HG03565 (cell line): ENCODE measurements around the gene SEZ6L.

ENCODE experiments used
- ATAC-seq: cut with Tn5 transposase; IDR thresholded peaks from one replicate; pipeline ENCODE4 v1.9.1; 2021; ENCODE audit warnings: mild to moderate bottlenecking, moderate library complexity; ENCODE audit not compliant: unreplicated experiment

Gene SEZ6L

DNA sequence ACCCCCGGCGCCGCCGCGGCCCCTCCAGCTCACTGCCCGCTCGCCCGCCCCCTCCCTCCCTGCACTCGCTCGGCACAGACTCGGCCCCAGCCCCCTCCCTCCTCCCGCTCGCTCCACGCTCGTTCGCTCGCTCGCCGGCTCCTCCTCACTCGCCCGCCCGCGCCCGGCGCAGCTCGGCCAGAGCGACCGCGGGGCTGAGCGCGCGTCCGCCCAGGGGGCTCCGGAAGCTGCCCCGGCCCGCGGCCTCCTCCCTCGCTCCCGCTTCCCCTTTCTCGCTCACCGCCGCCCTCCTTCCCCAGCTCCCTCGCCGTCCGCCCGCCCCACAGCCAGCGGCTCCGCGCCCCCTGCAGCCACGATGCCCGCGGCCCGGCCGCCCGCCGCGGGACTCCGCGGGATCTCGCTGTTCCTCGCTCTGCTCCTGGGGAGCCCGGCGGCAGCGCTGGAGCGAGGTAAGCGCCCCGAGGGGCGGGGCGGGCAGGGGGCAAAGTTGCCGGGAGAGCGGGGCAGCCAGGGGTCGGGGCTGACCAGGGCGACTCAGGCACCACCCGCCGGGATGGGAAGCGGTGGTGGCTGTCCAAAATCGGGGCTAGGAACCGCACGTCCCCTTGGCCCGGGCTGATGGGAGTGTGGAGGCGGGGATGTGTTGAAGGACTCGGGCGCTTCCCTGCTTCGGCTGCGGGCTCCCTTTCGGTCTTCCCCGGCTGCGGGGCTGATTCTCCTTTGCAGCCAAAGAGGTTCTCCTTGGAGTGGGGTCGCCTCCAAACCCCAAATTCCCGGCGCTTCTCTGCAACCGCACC, at the start of gene SEZ6L:
SEZ6L (plus strand) TSS at position 148 of the 797 bp plus-strand sequence; CDS start at position 356, 208 bp downstream.
- no peak for ATAC-seq

DNA sequence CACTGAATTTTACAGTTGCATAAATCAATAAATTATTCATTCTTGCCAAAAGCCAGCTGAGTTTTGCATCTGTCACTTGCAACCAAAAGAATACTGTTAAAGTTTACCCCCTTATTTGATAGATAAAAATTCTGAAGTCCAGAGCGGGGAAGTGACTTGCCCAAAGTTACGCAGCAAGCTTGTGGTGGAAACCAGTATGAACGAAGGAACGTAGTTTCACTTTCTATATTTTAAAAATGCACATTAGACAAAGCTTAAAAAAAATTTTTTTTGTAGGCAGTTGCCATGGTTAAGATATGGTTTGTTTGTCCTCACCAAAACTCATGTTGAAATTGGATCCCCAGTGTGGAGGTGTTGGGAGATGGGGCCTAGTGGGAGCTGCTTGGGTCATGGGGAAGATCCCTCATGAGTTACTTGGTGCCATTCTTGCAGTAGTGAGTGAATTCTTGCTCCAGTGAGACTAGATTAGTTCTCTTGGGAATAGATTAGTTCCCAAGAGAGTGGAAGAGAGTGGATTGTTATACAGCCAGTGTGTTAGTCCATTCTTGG, 46.3 kb upstream of the SEZ6L start:
- ATAC-seq: no peak

DNA sequence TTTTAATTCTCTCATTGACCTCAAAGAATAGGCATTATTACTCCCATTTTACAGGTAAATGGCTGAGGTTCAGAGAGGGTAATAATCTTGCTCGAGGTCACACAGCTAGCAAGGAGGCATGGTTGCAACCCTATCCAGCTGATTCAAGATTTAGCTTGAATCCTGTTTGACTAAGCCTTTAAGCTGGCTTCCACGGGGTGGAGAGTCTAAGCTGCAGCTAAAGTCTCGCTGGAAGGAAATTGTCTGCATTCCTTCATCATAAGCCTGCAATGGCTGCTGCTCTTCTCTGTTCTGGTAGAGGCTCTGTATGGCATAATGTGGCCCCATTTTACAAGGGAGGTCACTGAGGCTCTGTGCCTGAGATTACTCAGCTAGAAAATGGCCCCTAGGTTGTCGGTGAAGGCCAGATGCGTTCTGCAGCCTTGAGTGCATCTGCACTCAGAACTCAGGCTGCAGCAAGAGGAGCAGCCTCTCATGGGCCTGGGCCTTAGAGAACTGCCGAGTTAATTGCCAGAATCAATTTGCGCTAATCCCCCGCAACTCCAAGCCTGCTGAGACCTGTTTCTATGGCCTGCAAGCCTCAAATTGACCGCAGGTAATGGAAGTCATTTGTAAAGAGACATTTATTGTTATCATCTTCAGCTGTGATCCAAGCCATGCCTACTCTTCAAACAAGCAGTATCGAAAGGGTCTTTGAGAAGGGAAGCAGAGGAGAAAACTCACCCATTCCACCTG, 44.1 kb upstream of the SEZ6L start:
- ATAC-seq: no peak

DNA sequence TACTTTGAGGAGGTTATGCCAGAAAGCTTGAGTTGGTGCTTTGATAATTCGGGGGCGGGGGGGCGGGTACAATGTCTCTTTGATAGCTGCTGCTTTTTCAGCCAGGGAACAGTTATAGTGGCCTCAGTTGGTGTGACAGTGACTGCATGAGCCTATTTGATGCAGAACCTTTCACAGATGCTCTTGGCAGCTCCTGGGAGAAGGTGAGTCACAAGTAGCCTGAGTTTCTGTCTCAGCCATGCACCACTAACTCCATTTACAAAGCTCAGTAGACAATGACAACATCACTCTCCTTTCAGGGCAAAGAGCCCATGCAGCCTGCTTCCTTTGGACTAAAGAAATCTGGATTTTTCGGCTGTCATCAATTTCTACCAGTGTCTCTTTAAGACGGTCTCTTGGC, 42.1 kb upstream of the SEZ6L start:
- ATAC-seq: no peak

DNA sequence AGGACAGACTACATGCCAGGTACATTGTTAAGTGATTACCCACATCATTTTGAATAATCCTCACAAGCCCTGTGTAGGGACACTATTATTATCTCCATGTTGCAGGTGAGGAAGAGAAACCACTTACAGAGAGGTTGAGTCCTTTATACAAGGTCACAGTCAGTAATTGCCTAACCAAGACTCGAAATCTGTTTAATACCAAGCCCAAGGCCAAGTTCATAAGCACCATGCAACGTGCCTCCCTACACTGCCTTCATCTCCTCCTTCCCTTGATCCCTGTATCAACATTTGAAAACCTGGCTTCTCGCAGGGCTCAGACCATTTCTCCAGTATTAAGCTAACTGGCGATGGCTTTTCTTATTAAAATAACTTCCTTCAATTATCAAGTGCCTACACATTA, 41.7 kb upstream of the SEZ6L start:
- ATAC-seq: no peak

DNA sequence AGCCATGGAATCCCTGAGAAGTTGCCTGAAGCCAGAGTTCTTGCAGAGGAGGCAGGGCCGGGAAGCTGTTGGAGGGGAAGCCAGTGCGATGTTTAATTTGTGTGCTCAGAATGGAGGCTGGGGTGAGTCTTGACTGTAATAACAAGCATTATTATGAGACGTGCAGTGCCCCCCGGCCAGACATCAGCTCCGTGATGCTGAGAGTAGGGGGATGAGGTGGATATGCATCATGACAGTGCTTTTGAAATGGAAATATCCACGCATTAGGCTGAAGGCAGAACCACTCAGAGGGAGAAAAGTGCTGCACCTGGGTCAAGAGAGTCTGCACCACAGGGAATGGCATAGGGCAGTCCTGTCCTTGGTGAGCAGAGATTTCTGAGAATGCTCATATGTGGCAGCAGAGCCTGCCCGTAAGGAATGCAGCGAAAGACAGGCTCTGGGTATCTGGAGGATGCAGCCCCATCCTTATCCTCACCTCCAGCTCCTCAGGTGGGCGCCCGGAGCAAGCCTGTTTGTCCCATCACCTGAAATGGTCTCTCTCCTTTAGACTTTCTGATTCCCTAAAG, 37.6 kb upstream of the SEZ6L start:
- ATAC-seq: no peak

DNA sequence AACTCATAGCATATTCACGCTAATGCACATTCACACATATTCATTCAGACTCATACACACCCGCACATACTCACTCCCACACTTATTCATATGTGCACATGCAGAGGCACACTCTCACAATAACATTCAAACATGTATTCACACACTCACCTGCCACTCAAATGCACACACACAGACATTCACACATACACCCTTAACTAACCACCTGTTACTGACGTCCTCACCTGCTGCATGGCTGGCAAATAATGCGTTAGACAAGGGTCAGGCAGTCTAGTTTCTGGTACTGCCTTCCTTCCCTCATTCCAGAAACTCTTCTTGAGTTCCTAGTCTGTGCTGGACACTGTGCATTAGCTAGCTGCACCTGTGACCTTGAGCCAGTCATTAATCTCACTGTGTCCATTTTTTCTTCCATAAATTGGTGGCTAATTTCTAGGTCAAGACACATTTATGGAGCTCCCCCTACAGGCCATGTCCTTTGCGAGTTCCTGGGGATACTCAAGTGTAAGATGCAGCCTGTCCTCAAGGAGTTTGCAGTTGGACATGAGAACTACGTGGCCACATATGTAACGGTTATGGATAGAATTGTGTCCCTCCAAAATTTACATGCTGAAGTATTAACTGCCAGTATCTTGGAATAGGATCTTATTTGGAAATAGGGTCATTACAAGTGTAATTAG, 34.5 kb upstream of the SEZ6L start:
- no peak for ATAC-seq

DNA sequence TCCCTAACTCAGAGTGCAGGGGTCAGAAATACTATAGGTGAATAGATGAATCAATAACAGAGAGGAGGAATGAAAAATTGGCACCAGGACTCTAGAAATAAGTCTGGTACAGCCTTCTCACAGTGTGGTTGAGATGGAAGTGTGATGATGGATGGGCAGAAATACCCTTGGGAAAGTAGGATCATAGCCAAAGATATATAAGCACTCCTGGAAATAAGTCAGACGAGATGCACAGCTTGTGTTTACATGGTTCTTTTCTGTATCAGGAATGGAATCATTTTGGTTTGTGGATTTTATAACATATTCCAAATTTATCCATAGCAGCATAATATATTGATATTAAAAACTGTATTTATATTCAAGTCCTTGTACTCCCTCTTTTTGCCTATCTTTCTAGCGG, 33.5 kb upstream of the SEZ6L start:
- ATAC-seq: no peak

DNA sequence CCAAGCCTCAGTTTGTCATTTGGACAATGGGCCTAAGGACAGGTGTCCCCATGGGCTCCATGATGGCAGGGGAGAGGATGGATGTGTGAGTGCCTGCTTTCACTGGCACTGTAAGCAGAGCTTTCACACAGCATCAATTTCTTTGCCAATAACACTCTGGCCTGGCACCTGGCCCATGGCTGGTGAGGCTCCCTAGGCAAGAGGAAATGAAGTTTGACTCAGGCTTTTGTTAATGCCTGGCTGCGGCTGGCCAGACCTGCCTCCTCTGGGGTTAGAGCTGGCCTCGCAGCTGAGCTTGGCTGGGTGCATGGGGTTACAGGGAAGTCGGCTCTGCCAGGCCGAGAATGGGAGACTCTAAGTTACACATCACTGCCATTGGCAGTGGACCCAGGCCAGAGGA, 30.0 kb upstream of the SEZ6L start:
- ATAC-seq: no peak

DNA sequence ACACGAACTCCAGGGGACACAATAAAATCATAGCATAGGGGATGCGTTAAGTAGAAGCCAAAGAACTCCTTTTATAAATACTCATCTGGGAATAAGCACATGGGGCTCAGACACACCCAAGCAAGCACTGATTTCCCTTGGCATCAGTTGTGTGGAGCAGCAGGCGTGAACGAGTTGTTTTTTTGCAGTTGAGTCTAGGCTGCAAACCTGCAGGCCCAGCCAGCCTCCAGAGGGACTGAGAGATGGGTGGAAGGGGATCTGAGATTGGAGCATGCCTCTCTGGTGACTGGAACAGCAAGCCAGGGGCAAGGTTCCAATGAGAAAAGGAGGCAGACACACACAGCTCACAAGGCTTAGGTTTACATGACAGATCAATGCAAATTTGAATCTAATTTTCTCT, 27.4 kb upstream of the SEZ6L start:
- ATAC-seq: no peak

DNA sequence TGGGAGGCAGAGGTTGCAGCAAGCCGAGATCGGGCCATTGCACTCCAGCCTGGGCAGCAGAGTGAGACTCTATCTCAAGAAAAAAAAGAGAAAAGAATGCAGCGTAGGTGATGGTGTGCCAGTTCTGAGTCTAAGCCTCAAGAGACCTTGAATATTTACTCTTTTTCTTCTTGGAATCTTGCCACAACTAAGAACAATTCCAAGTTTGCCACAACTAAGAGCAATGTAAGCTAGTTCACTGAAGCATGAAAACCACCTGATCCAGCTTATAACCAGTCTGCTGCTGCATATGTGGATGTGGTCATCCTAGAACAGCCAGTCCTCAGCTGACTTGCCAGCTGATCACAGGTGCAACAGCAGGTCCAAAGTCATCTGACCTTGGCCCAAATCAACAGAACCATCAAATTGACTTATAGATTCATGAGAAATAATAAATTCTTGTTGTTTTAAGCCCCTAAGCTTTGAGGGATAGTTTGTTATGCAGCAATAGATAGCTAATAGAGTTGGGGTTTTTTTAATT, 25.4 kb upstream of the SEZ6L start:
- ATAC-seq: no peak

DNA sequence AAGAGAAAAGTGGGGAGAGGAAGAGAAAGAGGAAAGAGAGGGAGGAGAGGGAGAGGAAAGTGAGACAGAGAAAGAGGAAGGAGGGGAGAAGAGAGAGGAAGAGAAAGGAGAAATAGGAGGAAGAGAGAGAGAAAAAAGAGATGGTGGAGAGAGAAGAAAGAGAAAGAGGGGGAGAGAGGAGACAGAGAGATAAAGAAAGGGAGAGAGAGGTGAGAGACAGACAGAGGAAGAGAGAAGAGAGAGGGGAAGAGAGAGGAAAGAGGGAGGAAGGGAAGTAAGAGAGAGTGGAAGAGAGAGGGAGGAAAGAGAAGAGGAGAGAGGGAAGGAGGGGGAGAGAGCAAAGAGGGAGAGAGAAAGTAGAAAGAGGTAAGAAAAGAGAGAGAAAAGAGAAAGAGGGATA, 9.4 kb upstream of the SEZ6L start:
- ATAC-seq: no peak

DNA sequence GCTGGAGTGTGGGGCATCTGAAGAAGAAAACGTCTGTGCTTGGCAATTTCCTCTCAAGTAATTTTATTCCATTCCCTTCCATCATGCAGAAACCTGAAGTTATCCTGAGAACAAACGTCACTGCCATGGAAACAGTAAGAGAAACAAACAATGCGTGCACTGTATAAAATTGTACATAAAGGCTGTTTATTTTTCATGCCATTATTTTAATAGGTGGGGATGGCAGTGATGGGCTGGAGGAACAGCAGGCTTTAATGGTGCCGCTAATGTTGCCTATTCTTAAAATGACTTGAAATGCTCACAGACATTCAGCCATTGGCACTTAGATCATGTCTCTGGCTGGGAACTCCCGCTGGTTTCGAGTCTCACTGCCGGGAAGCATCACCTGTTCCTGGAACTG, 7.5 kb upstream of the SEZ6L start:
- ATAC-seq: no peak

DNA sequence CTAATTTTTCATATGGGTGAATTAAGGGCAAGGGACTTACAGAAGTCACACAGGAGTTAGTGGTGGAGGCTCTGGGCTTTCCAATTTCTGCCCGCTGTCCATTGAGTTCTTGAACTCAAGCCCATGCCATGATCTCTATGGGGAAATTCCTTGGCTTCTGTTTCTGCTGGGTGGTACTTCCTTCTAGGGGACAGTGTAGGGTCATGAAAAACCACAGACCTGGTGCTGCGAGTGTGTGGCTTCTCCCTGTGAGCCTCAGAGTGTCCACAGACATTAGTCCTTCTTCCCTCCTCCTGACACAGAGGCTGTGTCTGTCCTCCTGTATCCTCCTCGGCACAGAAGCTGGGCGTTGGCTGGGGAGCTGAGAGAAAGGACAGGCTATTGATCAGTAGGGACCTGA, 6.3 kb upstream of the SEZ6L start:
- ATAC-seq: no peak

DNA sequence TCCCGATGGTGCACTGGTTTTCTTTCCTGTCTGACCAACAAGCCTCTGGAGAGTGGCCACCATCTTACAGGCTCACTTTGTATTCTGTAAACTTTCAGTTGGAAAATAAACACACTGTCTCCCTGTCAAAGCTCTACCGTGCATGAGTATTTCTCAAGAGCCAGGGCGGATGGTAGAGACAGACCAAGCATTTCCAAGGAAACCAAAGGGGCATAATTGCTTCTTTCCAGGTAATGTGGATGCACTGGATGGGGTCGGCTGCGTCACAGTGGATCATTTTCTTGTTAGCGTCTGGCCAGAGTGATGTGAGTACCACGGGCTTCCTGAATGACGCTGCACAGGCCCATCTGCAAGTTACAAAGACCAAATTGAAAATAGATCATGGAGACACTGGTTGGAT, 5.1 kb upstream of the SEZ6L start:
- ATAC-seq: no peak

DNA sequence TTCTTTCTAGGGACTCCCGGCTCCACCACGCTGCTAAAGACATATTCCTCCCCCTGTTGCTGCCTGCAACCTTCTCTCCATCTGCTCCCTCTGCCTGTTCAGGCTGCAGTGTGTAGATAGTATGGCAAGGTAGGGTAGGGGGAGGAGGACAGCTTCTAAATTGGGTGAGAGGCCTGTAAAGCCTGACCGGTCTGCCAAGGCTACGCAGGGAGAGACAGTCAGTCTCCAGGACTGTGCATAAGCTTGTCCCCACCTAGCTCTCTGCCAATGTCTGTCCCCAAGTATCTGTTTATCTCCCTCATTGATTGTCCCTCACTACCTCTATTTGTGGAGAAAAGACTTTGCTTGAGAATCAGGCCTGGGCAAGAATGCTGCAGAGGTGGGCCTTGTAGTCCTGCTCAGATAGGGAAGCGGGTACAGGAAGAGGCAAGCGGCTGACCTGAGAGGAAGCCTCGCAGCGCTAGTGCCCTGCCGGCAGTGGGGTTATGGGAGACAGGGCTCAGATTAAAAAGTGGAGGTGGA, 871 bp upstream of the SEZ6L start:
- ATAC-seq: no peak

DNA sequence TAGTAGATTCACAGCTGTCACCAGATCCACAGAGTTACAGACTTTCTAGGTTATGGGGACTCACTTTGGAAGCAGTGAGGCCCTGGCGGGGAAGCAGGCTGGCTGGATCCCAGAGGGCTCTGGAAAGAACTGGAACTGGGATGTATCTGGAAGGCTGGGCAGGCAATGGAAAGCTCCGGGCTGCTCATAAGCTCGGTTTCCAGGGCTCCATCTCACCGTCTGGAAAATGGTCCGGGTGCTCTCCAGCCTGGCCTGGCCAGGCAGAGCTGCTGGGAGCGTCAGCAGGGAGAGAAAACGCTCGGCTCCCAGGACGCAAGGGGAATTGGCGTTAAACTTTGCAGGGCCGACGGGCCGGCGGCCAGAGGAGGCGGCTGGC, 335 bp upstream of the SEZ6L start:
- no peak for ATAC-seq

DNA sequence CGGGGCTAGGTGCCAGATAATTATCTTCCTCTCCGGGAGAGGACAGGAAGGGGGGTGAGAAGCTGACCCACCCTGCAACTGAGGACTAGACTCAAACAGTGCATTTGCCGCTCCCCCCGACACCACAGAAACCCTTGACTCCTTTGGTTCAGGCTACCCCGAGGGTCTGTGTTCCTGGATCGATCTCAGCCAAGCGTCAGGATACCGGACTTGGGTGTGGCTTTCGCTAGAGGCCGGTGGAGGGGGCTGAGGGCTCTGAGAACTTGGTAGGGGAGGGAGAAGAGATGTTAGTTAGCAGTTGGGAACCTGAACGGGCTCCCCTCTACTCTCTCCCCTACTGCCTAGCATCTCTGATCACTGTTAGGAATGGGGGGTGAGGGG, 840 bp downstream of the SEZ6L start:
- no peak for ATAC-seq

DNA sequence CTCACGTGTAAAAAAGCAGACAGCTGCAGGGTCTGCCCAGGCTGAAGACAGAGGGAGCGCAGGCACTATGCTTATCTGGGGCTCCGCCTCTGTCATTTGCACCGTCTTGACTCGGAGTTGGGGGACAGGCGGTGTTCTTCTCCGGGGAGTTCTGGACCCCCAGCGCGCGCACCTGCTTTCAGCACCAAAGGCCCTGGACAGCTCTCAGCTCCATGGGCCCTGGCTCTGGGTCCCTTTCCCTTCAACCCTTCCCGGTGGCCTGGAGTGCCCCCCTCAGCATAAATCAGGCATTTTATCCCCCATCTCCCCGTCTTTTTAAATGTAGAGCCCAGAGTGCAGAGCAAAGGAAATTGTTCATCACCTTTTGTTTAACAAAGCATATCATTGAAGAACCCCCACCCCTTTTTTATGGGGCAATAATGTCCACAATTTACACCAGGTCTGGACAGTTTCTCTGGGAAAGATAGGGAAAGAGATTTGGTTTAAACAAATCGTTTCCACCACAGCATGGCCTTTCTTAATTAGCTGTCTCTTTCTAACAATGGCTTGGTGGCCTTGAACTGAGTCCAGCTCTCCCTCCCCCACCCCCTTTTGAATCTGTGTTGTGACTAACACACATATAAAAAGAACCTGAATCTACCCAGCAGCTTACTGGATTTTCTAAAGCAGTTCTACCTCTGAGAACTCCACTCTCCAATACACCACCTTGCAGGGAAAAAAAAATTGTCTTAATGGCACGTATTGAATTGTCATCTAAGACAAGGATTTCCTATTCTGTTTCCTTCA, 1.7 kb downstream of the SEZ6L start:
- ATAC-seq: no peak

DNA sequence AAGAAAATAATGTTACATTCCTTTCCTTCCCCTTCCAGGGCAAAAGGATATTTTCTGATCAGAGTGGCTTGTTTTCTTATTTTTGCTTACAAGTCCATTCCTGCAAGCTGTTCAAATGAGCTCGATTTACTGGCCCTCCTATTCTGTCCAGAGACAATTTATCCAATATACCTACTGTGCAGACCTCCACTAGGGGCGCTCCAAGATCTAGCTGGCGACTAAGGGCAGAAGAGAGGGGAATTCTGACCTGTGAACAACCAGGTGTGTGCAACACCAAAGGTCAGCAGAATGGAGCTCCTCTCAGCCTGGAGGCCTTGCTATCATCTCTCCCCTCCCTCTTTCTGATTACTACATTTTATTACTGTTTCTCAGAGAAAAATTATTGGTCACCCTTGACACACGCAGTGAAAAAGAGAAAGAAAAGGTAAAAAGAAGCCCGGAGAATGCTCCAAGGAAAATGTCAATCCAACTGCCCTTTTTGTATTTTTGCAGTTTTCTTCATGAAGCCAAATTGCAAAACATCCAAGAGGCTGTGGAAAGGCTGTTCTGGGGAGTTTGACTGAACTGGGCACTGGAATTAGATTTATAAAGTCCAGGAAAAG, 3.2 kb downstream of the SEZ6L start:
- no peak for ATAC-seq
